MM.1S (cell line): Measurements from ENCODE around the gene MIPOL1.
"Not testable (repeated sequence)": the region's sequence is repeated elsewhere in the genome, so short reads cannot be mapped to it uniquely, and the experiment has no call there.

ENCODE experiments used
- EZH2 ChIP-seq: fragments of 300-600 bp; sonication (generic); optimal IDR thresholded peaks from 2 replicates; pipeline ENCODE3; 2017; ENCODE audit warnings: low read depth, mild to moderate bottlenecking, antibody characterized with exemption, low read length, mixed read lengths
- EZH2phosphoT487 ChIP-seq: fragments of 300-600 bp; sonication (generic); IDR thresholded peaks from 2 replicates; pipeline ENCODE4 v1.6.1; 2018; ENCODE audit warnings: antibody characterized with exemption, low read length
- TF ChIP-seq, protein P1 (sequence below): fragments of 300-600 bp; sonication (generic); IDR thresholded peaks from 2 replicates; pipeline ENCODE4 v1.5.1; 2016; ENCODE audit warnings: antibody characterized with exemption, low read length, mixed read lengths

DNA sequence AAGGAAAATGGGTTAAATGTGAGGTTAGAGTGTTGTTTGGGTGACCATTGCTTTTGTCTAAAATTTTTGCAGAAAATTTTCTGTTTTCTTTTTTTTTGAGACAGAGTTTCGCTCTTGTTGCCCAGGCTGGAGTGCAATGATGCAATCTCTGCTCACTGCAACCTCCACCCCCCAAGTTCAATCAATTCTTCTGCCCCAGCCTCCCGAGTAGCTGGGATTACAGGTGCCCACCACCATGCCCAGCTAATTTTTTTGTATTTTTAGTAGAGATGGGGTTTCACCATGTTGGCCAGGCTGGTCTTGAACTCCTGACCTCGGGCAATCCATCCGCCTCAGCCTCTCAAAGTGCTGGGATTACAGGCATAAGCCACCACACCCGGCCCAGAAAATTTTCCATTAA is 130.2 kb downstream of the MIPOL1 start:
- TF ChIP-seq EZH2, EZH2phosphoT487: not testable (repeated sequence)
- TF ChIP-seq, protein P1, sequence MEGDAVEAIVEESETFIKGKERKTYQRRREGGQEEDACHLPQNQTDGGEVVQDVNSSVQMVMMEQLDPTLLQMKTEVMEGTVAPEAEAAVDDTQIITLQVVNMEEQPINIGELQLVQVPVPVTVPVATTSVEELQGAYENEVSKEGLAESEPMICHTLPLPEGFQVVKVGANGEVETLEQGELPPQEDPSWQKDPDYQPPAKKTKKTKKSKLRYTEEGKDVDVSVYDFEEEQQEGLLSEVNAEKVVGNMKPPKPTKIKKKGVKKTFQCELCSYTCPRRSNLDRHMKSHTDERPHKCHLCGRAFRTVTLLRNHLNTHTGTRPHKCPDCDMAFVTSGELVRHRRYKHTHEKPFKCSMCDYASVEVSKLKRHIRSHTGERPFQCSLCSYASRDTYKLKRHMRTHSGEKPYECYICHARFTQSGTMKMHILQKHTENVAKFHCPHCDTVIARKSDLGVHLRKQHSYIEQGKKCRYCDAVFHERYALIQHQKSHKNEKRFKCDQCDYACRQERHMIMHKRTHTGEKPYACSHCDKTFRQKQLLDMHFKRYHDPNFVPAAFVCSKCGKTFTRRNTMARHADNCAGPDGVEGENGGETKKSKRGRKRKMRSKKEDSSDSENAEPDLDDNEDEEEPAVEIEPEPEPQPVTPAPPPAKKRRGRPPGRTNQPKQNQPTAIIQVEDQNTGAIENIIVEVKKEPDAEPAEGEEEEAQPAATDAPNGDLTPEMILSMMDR: not testable (repeated sequence)
